Pulmonary artery endothelial cell (primary cell): ENCODE data around the gene RBM34. TPM values are rescaled to one million over a fixed set of nuclear protein-coding genes. Genes with fewer than 3 reads are reported as not detected.
"Not testable (repeated sequence)": the region's sequence is repeated elsewhere in the genome, so short reads cannot be mapped to it uniquely, and the experiment has no call there.

ENCODE experiments used
- DNase-seq: peaks from one replicate; pipeline ENCODE4 v3.0.0-alpha.2; 2011; ENCODE audit warnings: low read depth, low spot score
- total RNA-seq: library from RNA; depleted of rRNA; stranded (reverse); fragments of >200 nt; gene quantifications from 2 replicates; pipeline ENCODE4 v1.2.3, GENCODE V29; 2014

Gene RBM34
- total RNA-seq, 1 donor from 2014 or later, result 52.2 TPM

GRCh38 chr1:235113183-235113917 lies 47.7 kb downstream of the RBM34 start:
- no peak for DNase-seq

GRCh38 chr1:235112297-235113182 lies 48.5 kb downstream of the RBM34 start:
- no peak for DNase-seq

- DNase-seq, result no peak
These were observed 49.9 kb downstream of the RBM34 start for GRCh38 chr1:235111107-235111506.

GRCh38 chr1:235108876-235109275 lies 52.2 kb downstream of the RBM34 start:
- DNase-seq, result no peak

GRCh38 chr1:235108185-235108593 lies 52.9 kb downstream of the RBM34 start:
- DNase-seq, result no peak

- no peak for DNase-seq
These were observed 53.5 kb downstream of the RBM34 start for GRCh38 chr1:235107368-235108184.

GRCh38 chr1:235106457-235106856 lies 54.6 kb downstream of the RBM34 start:
- no peak for DNase-seq

GRCh38 chr1:235105051-235106043 lies 55.7 kb downstream of the RBM34 start:
- no peak for DNase-seq

- no peak for DNase-seq
These were observed 58.0 kb downstream of the RBM34 start for GRCh38 chr1:235102993-235103411.

GRCh38 chr1:235102259-235102582 lies 58.8 kb downstream of the RBM34 start:
- DNase-seq, result no peak

GRCh38 chr1:235101558-235102258 lies 59.3 kb downstream of the RBM34 start:
- no peak for DNase-seq

GRCh38 chr1:235100194-235100772 lies 60.8 kb downstream of the RBM34 start:
- DNase-seq, result no peak

- DNase-seq, result no peak
These were observed 62.1 kb downstream of the RBM34 start for GRCh38 chr1:235098991-235099390.

GRCh38 chr1:235098547-235098946 lies 62.5 kb downstream of the RBM34 start:
- no peak for DNase-seq

GRCh38 chr1:235097501-235097900 lies 63.5 kb downstream of the RBM34 start:
- not testable (repeated sequence) for DNase-seq

- DNase-seq, result no peak
These were observed 65.0 kb downstream of the RBM34 start for GRCh38 chr1:235095938-235096562.

- no peak for DNase-seq
These were observed 67.1 kb downstream of the RBM34 start for GRCh38 chr1:235093696-235094592.
